ENCODE measurements around the gene USP13. TPM values are rescaled to one million over a fixed set of nuclear protein-coding genes. Genes with fewer than 3 reads are reported as not detected.
"Not testable (repeated sequence)": the region's sequence is repeated elsewhere in the genome, so short reads cannot be mapped to it uniquely, and the experiment has no call there.

USP13 gene
- total and polyA plus RNA-seq, 2 donors = 6.4 to 12.1 TPM

GRCh38 chr3:179666436-179667035, 13.7 kb downstream of the USP13 start:
- DNase-seq (ENCODE audit: extremely low spot score) = no peak
- WGBS = 40% methylated on average over 8 of the region's 8 CpGs
- no peak overlapping the region for H3K27ac ChIP-seq (ENCODE audit: low read depth)

DNA sequence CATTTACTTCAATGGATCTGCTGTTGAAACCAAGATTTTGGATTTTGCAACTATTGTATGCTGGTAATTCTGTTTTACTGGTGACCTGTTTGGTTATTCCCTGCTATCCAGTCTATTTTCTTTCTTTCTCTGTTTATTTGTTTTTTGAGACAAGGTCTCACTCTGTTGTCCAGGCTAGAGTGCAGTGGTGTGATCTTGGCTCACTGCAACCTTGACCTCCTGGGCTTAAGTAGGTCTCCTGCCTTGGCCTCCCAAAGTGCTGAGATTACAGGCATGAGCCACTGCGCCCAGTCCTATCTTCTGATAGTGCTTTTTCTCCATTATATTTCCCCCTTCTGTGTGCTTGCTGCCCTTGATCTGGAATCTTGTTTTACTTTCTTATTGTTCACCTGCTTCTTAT, 15.6 kb downstream of the USP13 start:
- no peak for DNase-seq (ENCODE audit: extremely low spot score)
- H3K36me3 ChIP-seq (ENCODE audit: insufficient read depth) = no peaks in the 10 kb centered on the region
- 98% methylated on average over 1 of the region's 1 CpG for WGBS
- H3K4me1 ChIP-seq (ENCODE audit: insufficient read depth) = no peaks in the 10 kb centered on the region
- H3K27ac ChIP-seq (ENCODE audit: low read depth) = no peak overlapping the region
- H3K4me3 ChIP-seq (ENCODE audit: low read depth, low read length) = no peak overlapping the region

More at GRCh38 chr3:179666436-179667035, 13.7 kb downstream of the USP13 start:
- Histone ChIP-seq H3K4me3 (ENCODE audit: low read depth, low read length) (no peak overlapping the region), H3K4me1 (ENCODE audit: insufficient read depth) (no peaks in the 10 kb centered on the region), H3K36me3 (ENCODE audit: insufficient read depth) (no peaks in the 10 kb centered on the region)

- H3K36me3 ChIP-seq (ENCODE audit: insufficient read depth) = no peaks in the 10 kb centered on the region
- H3K4me3 ChIP-seq (ENCODE audit: low read depth, low read length) = no peak overlapping the region
- no peak for DNase-seq (ENCODE audit: extremely low spot score)
- H3K27ac ChIP-seq (ENCODE audit: low read depth) = no peak overlapping the region
- H3K4me1 ChIP-seq (ENCODE audit: insufficient read depth) = no peaks in the 10 kb centered on the region
- WGBS = 68% methylated on average over 8 of the region's 8 CpGs
Measured at GRCh38 chr3:179670311-179670710, 17.5 kb downstream of the USP13 start.

GRCh38 chr3:179671309-179671708, 18.5 kb downstream of the USP13 start:
- Histone ChIP-seq H3K27ac (ENCODE audit: low read depth) (no peak overlapping the region), H3K4me1 (ENCODE audit: insufficient read depth) (no peaks in the 10 kb centered on the region), H3K36me3 (ENCODE audit: insufficient read depth) (no peaks in the 10 kb centered on the region), H3K4me3 (ENCODE audit: low read depth, low read length) (no peak overlapping the region)
- DNase-seq (ENCODE audit: extremely low spot score) = no peak
- 91% methylated on average over 1 of the region's 1 CpG for WGBS

- Histone ChIP-seq H3K4me1 (ENCODE audit: insufficient read depth) (no peaks in the 10 kb centered on the region), H3K36me3 (ENCODE audit: insufficient read depth) (no peaks in the 10 kb centered on the region), H3K27ac (ENCODE audit: low read depth) (no peak overlapping the region), H3K4me3 (ENCODE audit: low read depth, low read length) (no peak overlapping the region)
- no peak for DNase-seq (ENCODE audit: extremely low spot score)
- WGBS = 79% methylated on average over 15 of the region's 15 CpGs
Measured at GRCh38 chr3:179671747-179672242, 19.0 kb downstream of the USP13 start.

DNA sequence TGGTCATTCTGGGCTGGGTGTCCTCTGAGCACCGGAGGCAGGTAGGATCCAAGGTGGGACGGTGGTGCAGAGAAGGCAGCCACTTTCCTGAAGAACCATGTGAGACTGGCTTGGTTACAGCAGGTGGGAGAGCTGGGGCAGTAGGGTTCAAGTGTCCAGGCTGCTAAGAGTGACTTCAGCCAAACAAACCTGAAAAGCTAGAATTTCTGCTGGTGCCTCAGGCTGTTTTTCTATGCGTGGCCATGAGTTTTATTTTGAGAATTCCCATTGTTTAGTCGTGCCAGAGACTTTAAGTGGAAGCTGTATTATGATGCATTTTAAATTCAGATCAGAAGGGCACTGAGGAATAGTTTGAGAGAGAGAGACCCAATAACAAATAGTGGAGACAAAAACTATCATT, 20.1 kb downstream of the USP13 start:
- 82% methylated on average over 4 of the region's 4 CpGs for WGBS

DNA sequence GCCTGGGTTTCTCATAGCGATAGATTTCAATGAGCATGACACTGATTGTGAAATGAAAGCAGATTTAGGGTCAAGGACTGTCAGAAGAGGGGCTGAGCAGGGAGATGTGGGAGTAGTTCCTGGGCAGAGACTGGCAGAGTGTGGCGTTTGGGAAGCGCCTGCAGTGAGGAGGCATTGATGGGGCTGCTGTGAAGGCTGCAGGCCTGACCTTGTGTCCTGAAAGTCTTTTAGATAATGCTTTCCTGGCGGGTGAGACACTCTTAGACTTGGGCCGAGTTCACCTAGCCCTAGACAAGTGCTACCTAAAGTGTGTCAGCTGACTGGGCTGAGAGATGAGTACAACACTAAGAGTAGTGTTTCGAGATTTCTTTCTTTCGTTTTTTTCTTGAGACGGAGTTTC, 20.7 kb downstream of the USP13 start:
- no peaks in the 10 kb centered on the region for H3K36me3 ChIP-seq (ENCODE audit: insufficient read depth)
- H3K4me1 ChIP-seq (ENCODE audit: insufficient read depth) = no peaks in the 10 kb centered on the region
- H3K27ac ChIP-seq (ENCODE audit: low read depth) = no peak overlapping the region
- DNase-seq (ENCODE audit: extremely low spot score) = no peak
- 95% methylated on average over 8 of the region's 8 CpGs for WGBS
- H3K4me3 ChIP-seq (ENCODE audit: low read depth, low read length) = no peak overlapping the region

More for the DNA sequence above, 20.1 kb downstream of the USP13 start:
- no peak overlapping the region for H3K27ac ChIP-seq (ENCODE audit: low read depth)
- DNase-seq (ENCODE audit: extremely low spot score) = no peak
- no peak overlapping the region for H3K4me3 ChIP-seq (ENCODE audit: low read depth, low read length)
- no peaks in the 10 kb centered on the region for H3K36me3 ChIP-seq (ENCODE audit: insufficient read depth)
- no peaks in the 10 kb centered on the region for H3K4me1 ChIP-seq (ENCODE audit: insufficient read depth)

GRCh38 chr3:179676081-179676480, 23.2 kb downstream of the USP13 start:
- WGBS = 96% methylated on average over 5 of the region's 5 CpGs
- no peak overlapping the region for H3K4me3 ChIP-seq (ENCODE audit: low read depth, low read length)
- DNase-seq (ENCODE audit: extremely low spot score) = no peak
- no peak overlapping the region for H3K27ac ChIP-seq (ENCODE audit: low read depth)
- no peaks in the 10 kb centered on the region for H3K4me1 ChIP-seq (ENCODE audit: insufficient read depth)
- no peaks in the 10 kb centered on the region for H3K36me3 ChIP-seq (ENCODE audit: insufficient read depth)

DNA sequence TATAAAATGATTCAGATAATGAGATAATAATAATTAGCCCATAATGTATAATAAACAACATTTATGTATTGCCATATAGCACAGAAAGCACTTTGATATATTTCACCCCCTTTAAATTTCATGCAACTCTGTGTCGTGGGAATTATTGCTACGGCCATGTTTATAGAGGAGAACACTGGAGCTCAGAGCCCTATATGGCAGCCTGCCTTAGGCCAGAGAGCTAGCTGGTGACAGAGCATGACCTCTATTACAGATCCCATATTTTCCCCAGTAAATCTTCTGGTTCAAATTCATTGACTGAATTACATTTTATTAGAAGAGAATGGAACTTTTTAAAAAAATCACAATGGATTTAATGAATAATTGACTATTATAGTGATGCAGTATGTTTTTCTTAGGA, 25.0 kb downstream of the USP13 start:
- Histone ChIP-seq H3K4me3 (ENCODE audit: low read depth, low read length) (no peak overlapping the region), H3K27ac (ENCODE audit: low read depth) (no peak overlapping the region), H3K36me3 (ENCODE audit: insufficient read depth) (no peaks in the 10 kb centered on the region), H3K4me1 (ENCODE audit: insufficient read depth) (no peaks in the 10 kb centered on the region)
- WGBS = 34% methylated on average over 2 of the region's 2 CpGs
- DNase-seq (ENCODE audit: extremely low spot score) = no peak

- Histone ChIP-seq H3K27ac (ENCODE audit: low read depth) (no peak overlapping the region), H3K4me3 (ENCODE audit: low read depth, low read length) (no peak overlapping the region), H3K4me1 (ENCODE audit: insufficient read depth) (no peaks in the 10 kb centered on the region), H3K36me3 (ENCODE audit: insufficient read depth) (no peaks in the 10 kb centered on the region)
- WGBS = 48% methylated on average over 21 of the region's 21 CpGs
- DNase-seq (ENCODE audit: extremely low spot score) = no peak
Measured at GRCh38 chr3:179681492-179682263, 28.8 kb downstream of the USP13 start.

- Histone ChIP-seq H3K4me3 (ENCODE audit: low read depth, low read length) (no peak overlapping the region), H3K27ac (ENCODE audit: low read depth) (no peak overlapping the region), H3K36me3 (ENCODE audit: insufficient read depth) (no peaks in the 10 kb centered on the region), H3K4me1 (ENCODE audit: insufficient read depth) (no peaks in the 10 kb centered on the region)
- WGBS = 54% methylated on average over 4 of the region's 4 CpGs
- DNase-seq (ENCODE audit: extremely low spot score) = no peak
Measured at GRCh38 chr3:179682426-179683080, 29.7 kb downstream of the USP13 start.

DNA sequence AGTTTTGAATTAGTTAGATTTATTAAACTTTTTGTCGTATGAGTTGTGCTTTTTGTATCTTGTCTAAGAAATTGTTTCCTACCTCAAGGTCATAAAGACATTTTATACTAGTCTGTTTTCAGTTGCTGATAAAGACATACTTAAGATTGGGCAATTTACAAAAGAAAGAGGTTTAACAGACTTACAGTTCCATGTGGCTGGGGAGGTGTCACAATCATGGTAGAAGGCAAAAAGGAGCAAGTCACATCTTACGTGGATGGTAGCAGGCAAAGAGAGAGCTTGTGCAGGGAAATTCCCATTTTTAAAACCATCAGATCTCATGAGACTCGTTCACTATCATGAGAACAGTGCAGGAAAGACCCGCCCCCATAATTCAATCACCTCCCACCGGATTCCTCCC, 30.4 kb downstream of the USP13 start:
- not testable (repeated sequence) for H3K36me3 ChIP-seq (ENCODE audit: insufficient read depth); H3K4me3 ChIP-seq (ENCODE audit: low read depth, low read length); H3K27ac ChIP-seq (ENCODE audit: low read depth); DNase-seq (ENCODE audit: extremely low spot score); H3K4me1 ChIP-seq (ENCODE audit: insufficient read depth)
- 80% methylated on average over 5 of the region's 5 CpGs for WGBS

GRCh38 chr3:179687967-179688535, 35.2 kb downstream of the USP13 start:
- no peak for DNase-seq (ENCODE audit: extremely low spot score)
- H3K4me3 ChIP-seq (ENCODE audit: low read depth, low read length) = no peak overlapping the region
- no peaks in the 10 kb centered on the region for H3K4me1 ChIP-seq (ENCODE audit: insufficient read depth)
- WGBS = 75% methylated on average over 4 of the region's 4 CpGs
- H3K27ac ChIP-seq (ENCODE audit: low read depth) = no peak overlapping the region
- H3K36me3 ChIP-seq (ENCODE audit: insufficient read depth) = peaks cover 1% of the 10 kb centered on the region

Data from urinary bladder (tissue), 4 donors.